Measurements from ENCODE around the gene SLC16A4. TPM values are rescaled to one million over a fixed set of nuclear protein-coding genes. Genes with fewer than 3 reads are reported as not detected.

The SLC16A4 gene
- total RNA-seq, 1 experiment from 2014 or later = 91.7 TPM

GRCh38 chr1:110328274-110328673, 62.6 kb downstream of the SLC16A4 start:
- no peak for DNase-seq (ENCODE audit: low spot score)

DNA sequence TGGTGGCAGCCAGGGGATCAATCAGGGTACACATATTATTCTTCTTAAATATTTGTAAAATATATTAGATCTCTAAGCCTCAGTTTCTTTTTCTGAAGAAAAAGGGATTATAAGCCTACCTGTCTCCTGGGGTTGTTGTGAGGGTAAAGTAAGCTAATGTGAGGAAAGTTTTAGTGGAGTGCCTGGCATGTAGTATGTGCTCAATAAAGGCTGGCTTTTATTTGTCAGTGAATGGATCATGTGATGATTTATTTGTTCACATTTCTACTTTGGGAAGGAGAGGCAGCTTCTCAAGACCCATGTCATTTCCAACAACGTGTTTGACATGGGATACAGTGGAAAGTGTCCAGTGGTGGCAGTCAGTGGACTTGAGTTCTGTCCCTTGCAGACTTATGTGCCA, 64.0 kb downstream of the SLC16A4 start:
- DNase-seq (ENCODE audit: low spot score) = no peak

DNA sequence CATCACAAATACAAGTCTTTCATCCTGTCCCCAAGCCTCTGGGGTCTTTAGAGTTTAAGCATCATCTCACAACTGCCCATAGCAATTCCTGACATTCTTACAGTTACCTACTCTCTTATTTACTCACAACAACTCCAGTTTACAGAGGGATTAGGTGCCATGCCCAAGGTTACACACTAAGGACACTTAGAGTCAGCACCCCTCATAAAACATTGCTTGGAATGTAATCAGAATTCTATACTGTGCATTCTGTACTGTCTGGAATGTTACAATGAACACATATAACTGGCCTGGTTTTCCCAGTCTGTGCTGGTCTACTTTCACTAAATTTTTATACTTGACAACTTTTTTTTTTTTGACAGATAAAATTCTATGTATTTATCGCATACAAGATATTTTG, 66.2 kb downstream of the SLC16A4 start:
- no peak for DNase-seq (ENCODE audit: low spot score)

GRCh38 chr1:110321846-110322245, 69.0 kb downstream of the SLC16A4 start:
- DNase-seq (ENCODE audit: low spot score) = no peak

DNA sequence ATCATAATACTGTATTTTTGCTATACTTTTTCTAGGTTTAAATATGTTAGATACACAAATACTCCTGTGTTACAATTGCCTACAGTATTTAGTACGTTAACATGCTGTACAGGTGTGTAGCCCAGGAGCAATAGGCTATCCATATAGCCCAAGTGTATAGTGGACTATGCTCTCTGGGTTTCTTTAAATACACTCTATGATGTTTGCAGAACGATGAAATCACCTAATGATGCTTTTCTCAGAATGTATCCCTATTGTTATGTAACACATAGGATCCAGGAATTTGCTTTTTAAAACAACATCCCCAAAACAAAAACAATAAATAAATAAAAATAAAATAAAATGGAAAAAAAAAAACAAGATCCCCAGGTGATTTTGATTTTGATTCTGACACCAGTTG, 69.8 kb downstream of the SLC16A4 start:
- DNase-seq (ENCODE audit: low spot score) = no peak

DNA sequence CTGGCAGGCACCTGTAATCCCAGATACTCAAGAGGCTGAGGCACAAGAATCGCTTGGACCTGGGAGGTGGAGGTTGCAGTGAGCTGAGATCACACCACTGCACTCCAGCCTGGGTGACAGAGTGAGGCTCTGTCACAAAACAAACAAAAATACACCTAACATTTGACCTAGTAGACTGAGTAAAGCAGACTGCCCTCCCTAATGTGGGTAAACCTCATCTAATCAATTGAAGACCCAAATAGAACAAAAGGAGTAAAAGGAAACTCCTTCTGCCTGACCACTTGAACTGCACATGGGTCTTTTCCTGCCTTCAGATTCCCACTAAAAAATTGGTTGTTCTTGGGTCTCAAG, 70.7 kb downstream of the SLC16A4 start:
- DNase-seq (ENCODE audit: low spot score) = no peak

GRCh38 chr1:110319332-110320167, 71.3 kb downstream of the SLC16A4 start:
- DNase-seq (ENCODE audit: low spot score) = no peak

- DNase-seq (ENCODE audit: low spot score) = no peak
These were observed 72.8 kb downstream of the SLC16A4 start for GRCh38 chr1:110318046-110318445.

- DNase-seq (ENCODE audit: low spot score) = no peak
These were observed 74.1 kb downstream of the SLC16A4 start for GRCh38 chr1:110316735-110317134.

Other genes starting within 250 kb of the SLC16A4 start
- gene SLC6A17, start 240.5 kb downstream of the SLC16A4 start, total RNA-seq (2014; rRNA removed; shearing (Covaris generic)) = 0.17 and 0.21 TPM in 2 replicates
- 0.12 and 0.72 TPM in 2 replicates for gene KCNC4, start 180.7 kb downstream of the SLC16A4 start, total RNA-seq (2014; rRNA removed; shearing (Covaris generic))
- gene RBM15, start 51.6 kb downstream of the SLC16A4 start, total RNA-seq (2014; rRNA removed; shearing (Covaris generic)) = 17.9 and 18.2 TPM in 2 replicates
- gene LAMTOR5, start 16.7 kb upstream of the SLC16A4 start, total RNA-seq (2014; rRNA removed; shearing (Covaris generic)) = 129 and 143 TPM in 2 replicates
- not detected in 2 replicates for gene PROK1, start 60.1 kb upstream of the SLC16A4 start, total RNA-seq (2014; rRNA removed; shearing (Covaris generic))
- gene KCNA10, start 128.1 kb upstream of the SLC16A4 start, total RNA-seq (2014; rRNA removed; shearing (Covaris generic)) = not detected in 2 replicates
- gene KCNA2, start 215.3 kb upstream of the SLC16A4 start, total RNA-seq (2014; rRNA removed; shearing (Covaris generic)) = 0.06 and 0.52 TPM in 2 replicates

Measured in H4 (cell line).